ENCODE measurements around the gene TANGO2. TPM values are rescaled to one million over a fixed set of nuclear protein-coding genes. Genes with fewer than 3 reads are reported as not detected.

The TANGO2 gene
- total RNA-seq, 2 experiments from 2014 or later = 21.3 to 23.0 TPM

GRCh38 chr22:19981961-19982920 lies 38.7 kb upstream of the TANGO2 start:
- ChIA-PET POLR2A (interaction anchor here (0.8 kb wide), 1 partner anchor 23 kb away, joined by 4 read pairs; no protein-coding TSS in a partner anchor), CTCF (no interaction called here)

DNA sequence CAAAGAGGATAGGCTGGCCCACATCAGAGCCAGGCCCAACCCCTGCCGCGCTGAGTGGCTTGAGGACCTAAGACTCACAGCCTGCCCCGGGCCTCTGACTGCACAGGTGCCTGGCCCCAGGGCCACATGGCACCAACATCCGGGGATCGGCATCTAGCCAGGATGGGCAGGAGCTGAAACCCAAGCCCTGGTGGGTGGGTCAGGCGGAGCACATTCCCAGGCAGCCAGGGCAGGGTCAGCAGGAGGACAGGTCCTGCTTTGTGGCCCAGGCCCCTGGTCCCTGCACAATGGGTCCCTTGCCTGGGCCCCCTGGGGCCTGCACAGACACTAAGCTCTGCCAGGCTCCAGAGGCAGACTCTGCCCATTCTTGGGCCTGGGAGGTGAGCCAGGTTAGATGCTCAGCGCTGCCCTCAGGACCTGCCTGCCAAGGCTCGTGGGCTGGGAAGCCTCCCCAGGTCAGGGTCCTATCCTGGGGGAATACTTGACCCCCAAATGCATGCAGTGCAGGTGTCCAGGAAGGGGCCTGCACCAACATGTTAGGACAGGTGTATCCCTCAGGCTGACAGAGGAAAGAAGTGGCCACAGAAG lies 37.8 kb upstream of the TANGO2 start:
- POLR2A ChIA-PET = no interaction called here

GRCh38 chr22:19983741-19984140 lies 37.2 kb upstream of the TANGO2 start:
- ChIA-PET CTCF (interaction anchor here (1.0 kb wide), 1 partner anchor 9 kb away, joined by 3 read pairs; no protein-coding TSS in a partner anchor), POLR2A (no interaction called here)

More for the DNA sequence above, 37.8 kb upstream of the TANGO2 start:
- CTCF ChIA-PET = interaction anchor here (0.6 kb wide), 1 partner anchor 62 kb away, joined by 3 read pairs; no protein-coding TSS in a partner anchor

DNA sequence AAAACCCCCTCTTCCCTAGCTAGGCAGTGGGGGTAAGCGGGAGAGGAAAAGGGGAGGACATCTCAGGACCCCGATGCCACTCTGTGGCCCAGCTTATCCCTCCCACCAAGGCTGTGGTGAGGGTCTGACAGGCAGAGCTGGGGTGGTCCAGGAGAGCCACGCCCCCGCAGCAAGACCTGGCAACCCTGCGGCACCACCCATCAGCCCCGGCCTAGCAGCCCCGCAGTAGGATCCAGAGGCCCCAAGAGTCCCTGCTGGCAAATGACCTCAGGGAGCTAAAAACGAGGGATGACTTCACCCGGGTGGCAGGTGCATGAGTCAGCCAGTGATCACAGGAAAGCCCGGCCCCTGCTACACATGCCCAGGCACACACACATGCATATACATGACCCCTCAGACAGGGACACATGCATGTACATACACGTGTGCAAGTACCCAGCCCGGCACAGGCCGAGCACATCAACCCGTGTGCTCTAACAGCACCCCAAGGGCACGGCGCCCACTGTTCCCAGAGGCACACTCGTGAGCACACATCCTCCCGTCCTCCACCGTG lies 36.6 kb upstream of the TANGO2 start:
- POLR2A ChIA-PET = no interaction called here
- CTCF ChIA-PET = interaction anchor here (1.0 to 1.4 kb wide), 2 partner anchors 10 to 14 kb away, joined by 3 to 8 read pairs; no protein-coding TSS in a partner anchor

DNA sequence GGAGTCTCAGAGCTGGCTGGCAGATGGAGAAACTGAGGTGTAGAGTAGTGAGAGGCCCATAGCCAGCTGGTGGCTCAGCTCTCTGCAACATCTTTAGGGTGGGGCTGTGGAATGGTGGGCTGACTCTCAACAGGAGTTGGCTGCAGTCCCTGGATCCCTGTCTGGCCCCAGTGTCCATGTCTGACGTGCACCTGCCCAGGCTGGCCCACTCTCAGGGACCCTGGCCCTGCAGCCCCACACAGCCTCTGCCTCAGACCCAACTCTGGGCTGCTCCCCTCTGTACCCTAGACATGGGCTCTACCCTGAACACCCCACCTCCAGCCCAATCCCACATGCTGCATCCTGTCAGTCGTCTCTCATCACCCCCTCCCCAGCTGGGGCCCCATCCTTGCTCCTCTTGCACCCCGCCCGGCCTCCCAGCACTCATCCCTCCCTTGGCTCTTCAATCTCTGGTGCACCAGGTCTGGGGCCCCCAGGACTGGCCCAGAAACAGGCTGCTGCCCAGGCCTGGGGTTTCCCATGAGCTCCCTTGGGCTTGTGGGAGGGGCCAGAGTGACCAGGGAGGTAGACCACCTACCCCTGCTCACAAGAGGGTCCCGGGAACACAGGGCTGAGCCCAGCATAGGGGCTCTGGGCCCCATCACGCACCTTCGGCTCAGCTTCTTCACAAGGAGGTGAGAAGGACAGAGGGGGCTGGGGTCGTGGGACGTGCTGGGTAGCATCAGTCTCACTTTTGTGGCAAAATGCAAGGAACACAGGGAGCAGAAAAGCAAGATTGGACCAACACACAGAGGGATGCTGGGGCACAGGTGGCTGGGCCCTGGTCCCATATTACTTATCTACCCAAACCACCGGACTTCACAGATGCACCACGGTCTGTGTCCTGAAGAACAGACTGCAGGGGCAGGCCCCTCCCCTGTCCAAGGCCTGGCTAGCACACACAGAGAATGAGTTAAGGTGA lies 35.8 kb upstream of the TANGO2 start:
- ChIA-PET POLR2A (no interaction called here), CTCF (interaction anchor here (0.6 to 1.4 kb wide), 3 partner anchors 11 to 65 kb away, joined by 3 to 8 read pairs (median 6); no protein-coding TSS in a partner anchor)

DNA sequence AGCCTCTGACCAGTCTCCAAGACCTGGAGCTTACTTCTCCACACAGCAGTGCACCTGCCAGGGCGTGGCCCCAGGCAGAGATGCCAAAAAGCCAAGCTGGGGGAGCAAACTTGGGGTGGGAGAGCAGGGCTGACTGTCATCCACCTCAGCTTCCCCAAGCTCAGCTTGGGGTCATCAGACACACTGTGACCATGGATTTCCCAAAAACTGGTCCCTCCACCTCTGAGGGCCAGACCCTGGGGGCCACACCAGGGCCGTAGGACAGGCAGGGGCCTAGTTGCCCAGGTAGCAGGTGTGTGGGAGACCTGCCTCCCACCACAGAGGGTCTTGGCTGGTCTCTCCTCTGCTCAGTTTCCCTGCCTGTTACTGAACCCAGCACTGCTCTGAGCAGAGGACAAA lies 34.9 kb upstream of the TANGO2 start:
- POLR2A ChIA-PET = no interaction called here
- CTCF ChIA-PET = no interaction called here

DNA sequence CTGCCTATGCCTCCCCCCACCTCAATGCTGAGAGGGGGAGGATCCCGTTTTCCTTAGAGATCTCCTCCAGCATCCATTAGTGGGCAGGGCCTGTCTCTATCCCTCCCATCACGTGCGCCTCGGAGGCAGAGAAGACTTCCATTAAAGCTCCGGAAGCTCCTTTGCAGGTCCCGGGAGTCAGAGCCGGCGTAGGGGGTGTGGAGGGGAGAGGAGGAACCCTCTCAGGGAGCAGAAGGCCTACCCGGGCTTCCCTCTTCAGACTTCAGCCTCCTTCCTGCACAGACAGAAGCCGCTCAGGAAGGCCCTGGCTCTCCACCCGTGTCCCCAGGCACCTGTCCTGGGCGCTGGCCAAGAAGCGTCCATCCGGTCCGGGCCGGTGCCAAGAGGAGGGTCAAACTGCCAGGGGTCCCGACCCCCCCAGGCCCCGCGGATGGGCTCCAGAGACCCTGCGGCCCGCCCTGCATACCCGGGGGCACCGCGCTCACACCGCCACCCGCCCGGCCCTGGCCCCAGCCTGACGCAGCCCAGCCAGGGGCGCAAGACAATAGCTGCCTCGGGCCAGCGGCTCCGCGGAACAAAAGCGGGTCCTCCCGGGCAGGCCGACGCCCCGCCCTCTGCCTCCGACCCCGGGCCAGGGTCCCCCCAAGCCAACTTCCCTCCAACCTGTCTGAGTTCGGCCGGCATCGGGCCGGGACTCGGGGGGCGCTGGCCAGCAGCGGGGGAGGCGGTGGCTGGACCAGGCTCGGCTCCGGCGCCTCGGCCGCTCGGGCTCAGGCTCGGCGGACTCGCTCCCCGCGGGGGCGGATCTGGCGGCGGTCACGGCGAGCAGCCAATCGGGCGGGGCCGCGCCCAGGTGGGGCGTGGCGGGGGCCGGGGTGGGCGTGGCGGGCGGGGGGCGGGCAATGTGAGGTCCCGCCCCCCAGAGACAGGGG lies 34.2 kb upstream of the TANGO2 start:
- CTCF ChIA-PET = no interaction called here
- POLR2A ChIA-PET = no interaction called here

DNA sequence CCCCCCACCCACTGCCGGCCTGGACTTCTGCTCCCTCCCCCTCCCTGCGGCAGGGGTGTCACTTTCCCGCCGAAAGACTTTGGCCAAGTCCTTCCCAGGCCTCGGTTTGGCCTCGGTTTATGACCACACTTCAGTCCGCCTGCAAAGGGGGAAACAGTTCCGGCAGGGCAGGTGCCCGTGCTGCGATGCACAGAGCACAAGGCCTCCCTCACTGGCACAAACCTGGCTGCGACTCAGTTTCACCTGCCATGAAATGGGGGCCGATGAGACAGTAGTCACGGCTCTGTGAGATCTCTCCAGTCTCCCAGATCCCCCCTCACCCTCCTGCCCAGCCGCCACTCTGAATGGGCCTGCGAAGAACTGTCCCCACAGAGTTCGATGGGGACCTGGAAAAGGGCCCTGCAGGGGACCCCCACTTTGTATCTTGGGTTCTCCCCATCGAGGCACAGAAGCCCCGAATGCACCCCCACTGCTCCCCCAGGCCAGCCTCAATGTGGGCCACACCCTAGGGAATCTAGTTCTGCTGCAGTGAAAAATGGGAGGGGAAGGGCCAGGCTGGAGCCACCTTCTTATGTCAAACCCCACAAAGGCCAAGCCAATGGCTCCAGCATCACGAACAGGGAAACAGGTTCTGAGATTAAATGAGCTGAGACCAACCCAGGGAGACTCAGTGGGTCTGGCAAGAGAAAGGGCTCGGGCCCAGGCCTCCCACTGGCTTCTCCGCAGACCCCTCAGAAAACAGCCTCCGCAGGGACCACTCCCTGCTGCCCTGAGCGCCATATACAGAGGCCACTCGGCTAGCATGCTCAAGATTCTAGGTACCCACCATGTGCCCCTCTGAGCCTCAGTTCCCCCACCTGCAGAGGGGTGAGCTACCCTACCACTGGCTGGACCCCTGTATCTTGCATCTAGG lies 33.3 kb upstream of the TANGO2 start:
- CTCF ChIA-PET = no interaction called here
- POLR2A ChIA-PET = no interaction called here

- ChIA-PET CTCF (no interaction called here), POLR2A (no interaction called here)
Observed at GRCh38 chr22:19988331-19988808, 32.5 kb upstream of the TANGO2 start.

- CTCF ChIA-PET = no interaction called here
- POLR2A ChIA-PET = no interaction called here
Observed at GRCh38 chr22:19988965-19989724, 31.8 kb upstream of the TANGO2 start.

GRCh38 chr22:19989725-19990067 lies 31.2 kb upstream of the TANGO2 start:
- CTCF ChIA-PET = no interaction called here
- POLR2A ChIA-PET = no interaction called here

DNA sequence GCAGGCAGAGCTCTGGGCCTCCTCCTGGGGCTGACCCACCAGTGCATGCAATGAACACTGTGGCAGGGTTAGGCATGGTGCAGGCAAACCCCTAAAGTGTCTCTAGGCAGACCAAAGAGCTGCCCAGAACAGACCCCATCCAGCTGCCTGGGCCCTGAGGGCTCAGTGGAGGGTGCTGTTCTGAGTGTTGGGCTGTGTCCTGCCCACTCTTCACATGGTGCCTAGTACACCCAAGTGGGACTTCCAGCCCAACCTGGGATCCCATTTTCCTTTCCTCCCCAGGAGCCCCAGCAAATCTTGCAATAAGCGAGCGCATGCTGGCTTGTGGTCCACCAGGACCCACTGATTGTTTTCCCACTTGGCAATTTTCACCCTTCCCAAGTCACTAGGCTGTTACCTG lies 30.7 kb upstream of the TANGO2 start:
- CTCF ChIA-PET = no interaction called here
- POLR2A ChIA-PET = no interaction called here

DNA sequence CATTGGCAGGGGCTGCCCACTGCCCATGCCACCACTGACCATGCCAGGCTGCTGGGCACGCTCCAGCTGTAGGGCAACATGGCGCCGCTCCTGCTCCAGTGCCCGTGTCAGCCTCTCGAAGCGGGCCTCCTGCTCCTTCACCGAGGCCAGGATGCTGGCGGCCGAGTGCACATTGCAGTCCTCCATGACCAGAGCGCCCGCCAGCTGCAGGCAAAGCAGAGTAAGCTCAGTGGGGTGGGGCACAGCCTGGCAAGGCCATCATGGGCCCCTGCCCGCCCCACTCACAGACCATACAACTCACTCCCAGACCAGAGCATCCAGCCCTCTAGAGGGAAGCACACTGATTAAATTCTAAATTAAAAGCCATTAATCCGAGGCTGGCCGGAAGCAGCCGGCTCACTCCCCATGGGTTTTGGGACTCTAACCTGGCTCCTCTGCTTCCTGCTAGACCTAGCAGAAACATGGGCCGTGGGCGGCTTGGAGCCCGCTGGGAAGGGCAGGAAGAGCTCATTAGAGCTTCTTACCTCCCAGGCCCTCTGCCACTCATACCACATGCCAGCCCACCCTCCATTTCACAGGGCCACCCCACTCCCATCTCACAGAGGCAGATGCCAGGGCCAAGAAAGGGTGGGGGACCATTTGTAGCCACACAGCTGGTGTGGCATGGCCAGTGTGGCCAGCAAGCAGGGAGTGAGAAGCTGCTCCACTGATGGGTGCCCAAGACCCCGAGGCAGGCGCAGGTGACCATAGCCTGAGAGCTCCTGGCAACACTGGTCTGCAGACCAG lies 30.1 kb upstream of the TANGO2 start:
- ChIA-PET POLR2A (no interaction called here), CTCF (no interaction called here)

DNA sequence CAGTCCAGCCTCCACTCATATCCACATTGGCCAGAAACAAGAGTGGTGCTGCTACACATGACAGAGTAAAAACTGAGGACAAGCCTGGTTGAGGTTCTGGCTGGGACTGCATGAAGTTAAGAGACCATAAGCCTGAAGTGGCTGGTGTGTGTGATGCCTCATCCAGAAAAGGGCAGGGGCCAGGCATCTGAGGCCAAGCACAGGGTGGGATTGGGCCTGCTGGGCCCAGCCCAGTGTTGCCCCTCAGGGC lies 29.6 kb upstream of the TANGO2 start:
- ChIA-PET CTCF (no interaction called here), POLR2A (no interaction called here)

DNA sequence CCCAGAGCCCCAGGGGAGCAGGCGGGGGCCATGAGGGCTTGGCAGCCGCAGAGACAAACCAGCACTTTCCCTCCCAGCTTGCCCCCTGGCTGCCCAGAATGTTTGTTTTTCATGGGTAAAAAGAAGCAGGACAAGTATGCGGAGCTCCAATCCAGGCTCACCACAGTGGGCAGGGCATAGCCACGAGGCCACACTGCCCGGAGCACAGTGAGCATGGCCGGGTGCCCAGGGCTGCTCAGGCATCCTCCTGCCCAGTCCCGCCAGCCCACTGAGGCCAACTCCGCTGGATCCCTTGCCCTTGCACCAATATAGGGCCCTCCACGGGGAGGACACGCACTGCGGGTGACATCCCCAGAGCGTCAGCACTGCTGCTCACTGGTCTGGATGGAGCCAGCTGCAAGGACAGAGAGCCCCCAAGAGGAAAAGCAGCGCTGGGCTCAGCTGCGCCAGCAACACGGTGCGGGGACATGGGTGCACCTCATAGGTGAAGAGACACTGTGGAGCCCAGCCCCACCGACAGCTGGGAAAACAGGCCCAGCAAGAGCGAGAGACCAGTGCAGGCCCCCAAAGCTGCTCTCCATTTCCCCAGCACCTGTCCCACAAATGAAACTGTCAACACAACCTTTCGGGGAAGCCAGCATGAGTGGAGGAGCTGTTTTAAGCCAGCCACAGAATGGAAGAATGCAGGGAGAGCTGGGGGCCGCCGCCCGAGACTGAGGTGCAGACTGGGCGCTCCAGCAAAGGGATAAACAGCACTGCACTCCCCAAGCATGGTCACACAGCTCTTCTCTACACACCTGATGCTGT lies 29.1 kb upstream of the TANGO2 start:
- CTCF ChIA-PET = no interaction called here
- POLR2A ChIA-PET = no interaction called here

GRCh38 chr22:19992481-19992911 lies 28.4 kb upstream of the TANGO2 start:
- CTCF ChIA-PET = no interaction called here
- POLR2A ChIA-PET = no interaction called here
